Prostate gland (tissue), 2 donors: Measurements from ENCODE around the gene TDRD1. TPM values are rescaled to one million over a fixed set of nuclear protein-coding genes. Genes with fewer than 3 reads are reported as not detected.
A peak's percentile ranks its signal among the peaks of the same experiment; 100 is the strongest.

Experiments
- DNase-seq: peaks from one replicate; pipeline ENCODE4 v3.0.0-alpha.2; 2019; ENCODE audit warnings: low spot score
- H3K27ac ChIP-seq, 2 donors: fragments of 200-600 bp; sonication (generic); 2 replicates each; pipeline ENCODE4 v1.5.1; 2017 to 2019
- H3K27me3 ChIP-seq: fragments of 200-600 bp; sonication (generic); replicated peaks from 2 replicates; pipeline ENCODE4 v1.5.1; 2019; ENCODE audit not compliant: insufficient read depth
- H3K36me3 ChIP-seq, 2 donors: fragments of 200-600 bp; sonication (generic); 1 replicate in 1 of 2; 2 replicates in 1 of 2; pipeline versions ENCODE4 v1.5.1 to v1.8.1; 2017 to 2019
- H3K4me1 ChIP-seq: fragments of 200-600 bp; sonication (generic); replicated peaks from 2 replicates; pipeline ENCODE4 v1.5.1; 2019
- H3K4me3 ChIP-seq, 2 donors: fragments of 200-600 bp; sonication (generic); 2 replicates each; pipeline ENCODE4 v1.5.1; 2017 to 2019
- H3K9me3 ChIP-seq: fragments of 200-600 bp; sonication (generic); 2 replicates; pipeline ENCODE4 v1.5.1; 2017
- CTCF ChIP-seq, 4 experiments: fragments of 200-600 bp in 2 of 4; fragments of 450-650 bp in 2 of 4; sonication (generic) in 2 of 4; IDR thresholded peaks; 1 replicate in 3 of 4; 2 replicates in 1 of 4; pipeline ENCODE4 v1.5.1; 2016 to 2019; ENCODE audit warnings: antibody characterized with exemption in 4 of 4, mild to moderate bottlenecking in 2 of 4, moderate library complexity in 2 of 4
- POLR2A ChIP-seq: fragments of 450-650 bp; IDR thresholded peaks from one replicate; pipeline ENCODE4 v1.6.1; 2016; ENCODE audit warnings: antibody characterized with exemption, mild to moderate bottlenecking
- POLR2AphosphoS5 ChIP-seq: sonication (generic); formaldehyde crosslinking; IDR thresholded peaks from one replicate; pipeline ENCODE4 v1.6.1; 2017; ENCODE audit warnings: antibody characterized with exemption
- WGBS: methylation state at CpG from one replicate; pipeline ENCODE4 v1.1.5; 2018; 5-methylcytosine and 5-hydroxymethylcytosine counted together
- intact Hi-C: fragments of 100-400 bp; cut with DNase I; formaldehyde crosslinking; loops from one replicate; pipeline ENCODE4 v1.14.2; 2022
- total RNA-seq, 2 donors: library from RNA; depleted of rRNA; stranded (reverse); fragments of >200 nt; gene quantifications; one replicate each; pipeline ENCODE4 v1.1.0, GENCODE V29; 2016

The TDRD1 gene
- total RNA-seq, 2 donors from 2014 or later = 16.0 TPM; not detected in 1

- H3K36me3 ChIP-seq = no peaks in the 10 kb centered on the region
- H3K4me3 ChIP-seq = no peak overlapping the region
- no peaks in the 10 kb centered on the region for H3K9me3 ChIP-seq
- H3K27ac ChIP-seq = no peak overlapping the region
- H3K27me3 ChIP-seq = no peaks in the 10 kb centered on the region
- TF ChIP-seq POLR2A = no peak
- TF ChIP-seq CTCF (IDR thresholded peaks at IDR 0.05) = no peak
- TF ChIP-seq POLR2AphosphoS5 = no peak
- intact Hi-C loops = loop anchor here (10.0 kb wide), 1 partner anchor 229 kb away; the partner anchor contains the start of gene AFAP1L2
- DNase-seq = no peak
- WGBS = 97% methylated on average over 1 of the region's 1 CpG
- H3K4me1 ChIP-seq = peaks cover 5% of the 10 kb centered on the region
Observed at GRCh38 chr10:114175667-114176066, 3.5 kb upstream of the TDRD1 start.

- Histone ChIP-seq H3K36me3 (no peaks in the 10 kb centered on the region), H3K4me1 (peaks cover 3% of the 10 kb centered on the region), H3K9me3 (no peaks in the 10 kb centered on the region), H3K27me3 (no peaks in the 10 kb centered on the region), H3K4me3 (no peak overlapping the region), H3K27ac (no peak overlapping the region)
- DNase-seq = no peak
- TF ChIP-seq POLR2AphosphoS5 (no peak), CTCF (IDR thresholded peaks at IDR 0.05) (no peak), POLR2A (no peak)
- intact Hi-C loops = loop anchor here (10.0 kb wide), 1 partner anchor 228 kb away; the partner anchor contains the start of gene AFAP1L2
- 94% methylated on average over 1 of the region's 1 CpG for WGBS
Observed at GRCh38 chr10:114176511-114176910, 2.6 kb upstream of the TDRD1 start.

GRCh38 chr10:114179747-114180146, 594 bp downstream of the TDRD1 start:
- no peaks in the 10 kb centered on the region for H3K27me3 ChIP-seq
- TF ChIP-seq POLR2AphosphoS5 (no peak), CTCF (IDR thresholded peaks at IDR 0.05) (no peak), POLR2A (no peak)
- intact Hi-C loops = loop anchor here (10.0 kb wide), 1 partner anchor 225 kb away; the partner anchor contains the start of gene AFAP1L2
- no peaks in the 10 kb centered on the region for H3K9me3 ChIP-seq
- no peaks in the 10 kb centered on the region for H3K36me3 ChIP-seq
- no peak overlapping the region for H3K4me3 ChIP-seq
- H3K4me1 ChIP-seq = peaks cover 2% of the 10 kb centered on the region
- WGBS = 81% methylated on average over 8 of the region's 8 CpGs
- no peak for DNase-seq
- H3K27ac ChIP-seq = no peak overlapping the region

DNA sequence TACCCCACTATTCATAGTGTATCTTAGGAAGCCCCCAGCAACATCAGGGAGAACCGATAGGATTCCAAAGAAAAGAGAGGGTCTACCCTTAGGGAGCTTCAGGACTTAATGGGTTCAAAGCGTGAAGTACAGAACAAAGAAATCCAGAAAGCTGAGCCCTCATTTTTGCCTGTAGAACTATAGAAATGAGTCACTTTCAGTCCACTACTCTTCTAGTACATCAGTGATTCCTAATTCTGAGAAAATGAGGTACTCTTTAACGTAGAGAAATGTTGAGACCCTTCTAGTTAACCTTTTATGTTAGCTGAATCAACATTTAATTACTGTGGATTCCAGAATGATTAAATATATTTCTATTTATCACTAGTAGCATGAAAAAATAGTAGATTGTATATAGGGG, 1.8 kb downstream of the TDRD1 start:
- 86% methylated on average over 3 of the region's 3 CpGs for WGBS
- Histone ChIP-seq H3K27me3 (no peaks in the 10 kb centered on the region), H3K36me3 (no peaks in the 10 kb centered on the region), H3K4me1 (peaks cover 2% of the 10 kb centered on the region), H3K9me3 (no peaks in the 10 kb centered on the region), H3K27ac (no peak overlapping the region), H3K4me3 (no peak overlapping the region)
- no peak for DNase-seq
- intact Hi-C loops = no loop called here
- TF ChIP-seq POLR2AphosphoS5 (no peak), POLR2A (no peak), CTCF (IDR thresholded peaks at IDR 0.05) (no peak)

- intact Hi-C loops = no loop called here
- WGBS = 24% methylated on average over 5 of the region's 5 CpGs
Observed at GRCh38 chr10:114181971-114182370, 2.8 kb downstream of the TDRD1 start.

More at GRCh38 chr10:114181971-114182370, 2.8 kb downstream of the TDRD1 start:
- H3K27ac ChIP-seq = no peak overlapping the region
- H3K36me3 ChIP-seq = no peaks in the 10 kb centered on the region
- TF ChIP-seq POLR2AphosphoS5 = peak; percentile 24
- TF ChIP-seq POLR2A = no peak
- TF ChIP-seq CTCF (IDR thresholded peaks at IDR 0.05) = no peak
- no peaks in the 10 kb centered on the region for H3K27me3 ChIP-seq
- peaks cover 2% of the 10 kb centered on the region for H3K4me1 ChIP-seq
- no peak overlapping the region for H3K4me3 ChIP-seq
- H3K9me3 ChIP-seq = no peaks in the 10 kb centered on the region
- no peak for DNase-seq
